HEK293 (cell line): ENCODE data around the gene PARS2.

Source experiments
- CTCF ChIA-PET: fragments of 350-600 bp; formaldehyde crosslinking; extraction: SDS; loops from one replicate; lab custom pipeline; 2021; ENCODE audit warnings: antibody characterized with exemption; lab: Yijun Ruan, JAX
- POLR2A ChIA-PET: fragments of 300-600 bp; formaldehyde crosslinking; extraction: SDS; loops from one replicate; lab custom pipeline; 2020; ENCODE audit warnings: antibody characterized with exemption, inconsistent platforms; lab: Yijun Ruan, JAX
- H3K27ac ChIP-seq: fragments of 200-500 bp; sonication (Bioruptor generic); 2 replicates; pipeline ENCODE4 v1.5.1; 2014; ENCODE audit warnings: low read depth, low read length, control low read depth, inconsistent platforms; ENCODE audit errors: extremely low read depth
- H3K36me3 ChIP-seq, 2 experiments: fragments of 200-500 bp in 1 of 2; sonication (Bioruptor generic) in 1 of 2; 1 replicate in 1 of 2; 2 replicates in 1 of 2; pipeline ENCODE4 v1.5.1; 2014 to 2017; ENCODE audit warnings: inconsistent platforms in 2 of 2, low read length in 2 of 2; ENCODE audit not compliant: control insufficient read depth in 2 of 2, insufficient read depth in 1 of 2
- H3K4me1 ChIP-seq: fragments of 200-500 bp; sonication (Bioruptor generic); 2 replicates; pipeline ENCODE4 v1.5.1; 2014; ENCODE audit warnings: mild to moderate bottlenecking, low read length, inconsistent platforms; ENCODE audit not compliant: control insufficient read depth, insufficient read depth
- H3K4me3 ChIP-seq: 2 replicates; pipeline ENCODE4 v1.5.1; 2011; ENCODE audit warnings: low read depth, mild to moderate bottlenecking, control low read depth, low read length, moderate library complexity
- H3K9me3 ChIP-seq: fragments of 200-500 bp; sonication (Bioruptor generic); 2 replicates; pipeline ENCODE4 v1.5.1; 2014; ENCODE audit warnings: low read depth, low read length, inconsistent platforms; ENCODE audit not compliant: control insufficient read depth, insufficient read depth
- EGR2 ChIP-seq: fragments of 450-650 bp; formaldehyde crosslinking; IDR thresholded peaks from 2 replicates; pipeline ENCODE4 v1.5.1; 2016; ENCODE audit warnings: low read depth, missing biosample characterization, missing genetic modification characterization
- FEZF1 ChIP-seq: fragments of 450-650 bp; formaldehyde crosslinking; IDR thresholded peaks from 2 replicates; pipeline ENCODE4 v1.5.1; 2016; ENCODE audit warnings: missing biosample characterization, missing genetic modification characterization
- KLF7 ChIP-seq: fragments of 450-650 bp; formaldehyde crosslinking; IDR thresholded peaks from 2 replicates; pipeline ENCODE4 v1.5.1; 2016; ENCODE audit warnings: missing biosample characterization, missing genetic modification characterization, borderline replicate concordance
- MZF1 ChIP-seq: fragments of 450-650 bp; formaldehyde crosslinking; IDR thresholded peaks from 2 replicates; pipeline ENCODE4 v1.5.1; 2017; ENCODE audit warnings: missing biosample characterization, missing genetic modification characterization, borderline replicate concordance
- TCF7L2 ChIP-seq: IDR thresholded peaks from 2 replicates; pipeline ENCODE4 v1.6.1; 2011; ENCODE audit warnings: low read depth, mild to moderate bottlenecking, inconsistent platforms, low read length, moderate library complexity, borderline replicate concordance
- ZNF2 ChIP-seq: fragments of 450-650 bp; formaldehyde crosslinking; IDR thresholded peaks from 2 replicates; pipeline ENCODE4 v1.5.1; 2016; ENCODE audit warnings: missing biosample characterization, missing genetic modification characterization
- ZNF341 ChIP-seq: fragments of 450-650 bp; formaldehyde crosslinking; IDR thresholded peaks from 2 replicates; pipeline ENCODE4; 2016; ENCODE audit warnings: low read depth, missing biosample characterization, missing genetic modification characterization
- ZNF404 ChIP-seq: fragments of 450-650 bp; formaldehyde crosslinking; IDR thresholded peaks from 2 replicates; pipeline ENCODE4 v1.5.1; 2017; ENCODE audit warnings: missing biosample characterization, missing genetic modification characterization
- ZNF423 ChIP-seq: fragments of 450-650 bp; formaldehyde crosslinking; IDR thresholded peaks from 2 replicates; pipeline ENCODE4 v1.5.1; 2016; ENCODE audit warnings: missing biosample characterization, missing genetic modification characterization
- ZNF449 ChIP-seq: fragments of 450-650 bp; formaldehyde crosslinking; IDR thresholded peaks from 2 replicates; pipeline ENCODE4 v1.5.1; 2017; ENCODE audit warnings: missing biosample characterization, mild to moderate bottlenecking, missing genetic modification characterization, moderate library complexity
- ZNF510 ChIP-seq: fragments of 450-650 bp; formaldehyde crosslinking; IDR thresholded peaks from 2 replicates; pipeline ENCODE4 v1.5.1; 2018; ENCODE audit warnings: mild to moderate bottlenecking, missing genetic modification characterization, missing biosample characterization; ENCODE audit not compliant: insufficient replicate concordance
- ZNF514 ChIP-seq: fragments of 450-650 bp; formaldehyde crosslinking; IDR thresholded peaks from 2 replicates; pipeline ENCODE4 v1.5.1; 2016; ENCODE audit warnings: missing biosample characterization, missing genetic modification characterization
- TF ChIP-seq, protein P1 (sequence below): fragments of 450-650 bp; formaldehyde crosslinking; IDR thresholded peaks from 2 replicates; pipeline ENCODE4 v1.5.1; 2017; ENCODE audit warnings: missing biosample characterization, missing genetic modification characterization
- TF ChIP-seq, protein P2 (sequence below): fragments of 450-650 bp; formaldehyde crosslinking; IDR thresholded peaks from 2 replicates; pipeline ENCODE4 v1.5.1; 2016; ENCODE audit warnings: missing biosample characterization, missing genetic modification characterization

PARS2 gene

DNA sequence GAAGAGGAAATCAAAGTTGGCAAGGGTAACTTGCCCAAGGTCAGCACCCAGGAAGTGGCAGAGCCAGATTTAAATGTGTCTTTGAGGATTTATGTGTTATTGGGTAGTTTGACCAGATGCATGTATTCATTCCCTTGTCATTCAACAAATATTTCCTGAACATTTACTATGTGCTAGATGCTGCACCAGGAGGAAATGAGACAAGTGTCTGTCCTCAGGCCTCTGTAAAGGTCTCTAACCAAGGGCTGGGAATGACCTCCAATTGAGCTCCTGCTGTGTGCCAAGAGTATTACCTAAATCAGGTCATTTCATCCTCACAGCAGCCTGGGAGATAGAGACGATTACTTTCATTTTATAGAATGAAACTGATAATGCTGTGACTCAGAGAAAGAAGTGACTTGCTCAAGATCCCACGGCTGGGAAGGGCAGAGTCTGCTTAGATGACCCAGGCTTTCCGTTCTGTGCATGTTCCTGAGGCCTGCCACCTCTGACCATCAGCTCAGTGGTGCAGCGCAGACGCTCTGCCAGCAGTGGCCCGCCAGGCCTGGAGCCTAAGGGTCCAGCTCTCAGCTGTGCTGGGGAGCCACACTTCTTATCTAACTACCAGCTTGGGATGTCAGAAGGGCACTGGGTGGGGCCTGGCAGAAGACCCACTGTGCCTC, 40.3 kb upstream of the PARS2 start (continued):
- TF ChIP-seq, protein P1, sequence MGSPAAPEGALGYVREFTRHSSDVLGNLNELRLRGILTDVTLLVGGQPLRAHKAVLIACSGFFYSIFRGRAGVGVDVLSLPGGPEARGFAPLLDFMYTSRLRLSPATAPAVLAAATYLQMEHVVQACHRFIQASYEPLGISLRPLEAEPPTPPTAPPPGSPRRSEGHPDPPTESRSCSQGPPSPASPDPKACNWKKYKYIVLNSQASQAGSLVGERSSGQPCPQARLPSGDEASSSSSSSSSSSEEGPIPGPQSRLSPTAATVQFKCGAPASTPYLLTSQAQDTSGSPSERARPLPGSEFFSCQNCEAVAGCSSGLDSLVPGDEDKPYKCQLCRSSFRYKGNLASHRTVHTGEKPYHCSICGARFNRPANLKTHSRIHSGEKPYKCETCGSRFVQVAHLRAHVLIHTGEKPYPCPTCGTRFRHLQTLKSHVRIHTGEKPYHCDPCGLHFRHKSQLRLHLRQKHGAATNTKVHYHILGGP (tag by site-specific recombination) = no peak
- TF ChIP-seq ZNF404 (tag by site-specific recombination) = no peak
- TF ChIP-seq, all 188 proteins: peak for 0

DNA sequence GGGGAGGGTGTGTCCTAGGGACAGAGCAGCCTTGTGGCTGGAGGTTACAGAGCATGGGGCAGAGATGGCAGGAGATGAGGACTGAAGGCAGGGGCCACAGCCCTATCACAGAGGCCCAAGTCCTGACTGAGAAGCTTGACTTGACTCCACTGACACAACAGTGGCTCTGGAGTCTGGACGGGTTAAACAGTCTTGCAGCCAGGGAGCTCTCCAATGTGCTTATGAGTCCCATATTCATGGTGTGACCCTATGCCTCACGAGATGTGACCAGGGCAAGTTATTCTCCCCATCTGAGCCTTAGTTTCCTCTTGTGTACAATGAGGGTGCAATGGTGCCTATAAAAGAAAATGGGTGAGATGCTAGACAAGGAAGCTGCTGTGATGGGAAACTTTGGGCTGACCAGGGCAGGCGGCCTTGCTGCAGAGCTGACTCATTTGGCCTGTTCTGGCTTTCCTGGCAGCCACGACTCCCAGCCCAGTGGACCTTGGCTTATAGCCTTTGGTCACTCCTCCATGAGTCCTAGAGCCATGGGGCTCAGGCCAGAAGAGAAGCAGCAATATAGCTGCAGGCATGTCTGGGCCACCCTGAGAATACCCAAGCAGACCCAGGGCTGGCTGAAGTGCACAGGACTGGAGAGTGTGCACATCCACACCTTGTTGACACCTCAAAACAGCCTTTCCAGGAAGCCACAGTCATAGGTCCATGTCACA, 39.6 kb upstream of the PARS2 start:
- CTCF ChIA-PET = interaction anchor here (1.0 kb wide), 1 partner anchor 28 kb away, joined by 3 read pairs; no protein-coding TSS in a partner anchor

DNA sequence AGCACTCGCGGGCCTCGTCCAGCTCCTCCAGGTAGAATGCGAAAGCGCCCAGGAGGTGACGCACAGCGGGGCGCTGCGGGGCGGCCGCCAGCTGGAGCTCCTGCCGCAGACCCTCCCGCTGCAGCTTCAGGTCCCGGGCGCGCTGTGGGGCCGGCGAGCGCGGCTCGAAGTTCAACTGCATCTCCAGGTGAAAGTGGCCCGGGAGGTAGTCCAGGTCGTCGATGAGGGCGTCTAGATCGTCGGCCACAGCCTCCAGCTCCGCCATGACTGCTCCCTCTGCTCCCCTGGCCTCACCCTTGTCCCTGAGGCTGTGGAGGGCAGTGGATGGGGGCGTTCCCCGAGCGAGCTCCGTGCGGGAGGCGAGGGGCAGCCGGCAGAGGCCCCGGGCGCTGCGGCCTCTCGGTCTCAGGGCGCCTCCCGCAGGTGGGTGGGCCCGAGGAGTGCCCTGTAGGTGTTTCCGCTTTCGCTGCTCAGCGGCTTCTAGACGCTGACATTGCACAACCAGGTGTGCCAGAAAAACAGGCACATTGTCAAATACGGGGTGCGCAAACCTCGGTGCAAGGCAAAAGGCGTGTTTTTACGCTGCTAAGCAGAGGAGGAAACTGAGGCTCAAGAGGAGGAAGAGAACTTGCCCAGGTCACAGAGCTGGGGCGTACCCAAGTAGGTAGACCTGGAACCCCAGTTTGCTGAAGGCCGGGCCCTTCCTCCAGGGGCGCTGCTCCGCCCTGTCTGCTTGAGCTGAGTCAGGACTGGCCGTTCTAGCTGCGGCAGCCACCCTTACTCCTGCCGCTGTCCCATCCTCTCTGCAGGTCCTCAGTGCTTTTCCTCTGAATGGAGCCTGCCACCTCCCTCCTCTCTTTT, 36.8 kb upstream of the PARS2 start, which contains the start of gene TTC22:
TTC22 (minus strand) TSS at position 425 of the 861 bp plus-strand sequence; CDS start at position 265, 160 bp downstream.
- Histone ChIP-seq H3K4me3 (no peak within 1 kb of the TSS), H3K36me3 (no peaks in the 10 kb centered on the region), H3K9me3 (no peaks in the 10 kb centered on the region), H3K27ac (no peak within 1 kb of the TSS), H3K4me1 (no peaks in the 10 kb centered on the region)
- POLR2A ChIA-PET = no interaction called here
- peak; percentile 63 for TF ChIP-seq ZNF341 (tag by site-specific recombination)
- TF ChIP-seq ZNF423 = no peak
- TF ChIP-seq ZNF2 (tag by site-specific recombination) = no peak
- TF ChIP-seq ZNF514 (tag by site-specific recombination) = no peak
- TF ChIP-seq FEZF1 = no peak
- CTCF ChIA-PET = interaction anchor here (1.0 kb wide), 1 partner anchor 8 kb away, joined by 3 read pairs; no protein-coding TSS in a partner anchor

More for the DNA sequence above, 39.6 kb upstream of the PARS2 start:
- Histone ChIP-seq H3K4me1 (no peaks in the 10 kb centered on the region), H3K4me3 (no peak overlapping the region), H3K27ac (no peak overlapping the region), H3K36me3 (no peaks in the 10 kb centered on the region), H3K9me3 (no peaks in the 10 kb centered on the region)
- no peak for TF ChIP-seq MZF1 (tag by site-specific recombination)
- TF ChIP-seq, protein P2, sequence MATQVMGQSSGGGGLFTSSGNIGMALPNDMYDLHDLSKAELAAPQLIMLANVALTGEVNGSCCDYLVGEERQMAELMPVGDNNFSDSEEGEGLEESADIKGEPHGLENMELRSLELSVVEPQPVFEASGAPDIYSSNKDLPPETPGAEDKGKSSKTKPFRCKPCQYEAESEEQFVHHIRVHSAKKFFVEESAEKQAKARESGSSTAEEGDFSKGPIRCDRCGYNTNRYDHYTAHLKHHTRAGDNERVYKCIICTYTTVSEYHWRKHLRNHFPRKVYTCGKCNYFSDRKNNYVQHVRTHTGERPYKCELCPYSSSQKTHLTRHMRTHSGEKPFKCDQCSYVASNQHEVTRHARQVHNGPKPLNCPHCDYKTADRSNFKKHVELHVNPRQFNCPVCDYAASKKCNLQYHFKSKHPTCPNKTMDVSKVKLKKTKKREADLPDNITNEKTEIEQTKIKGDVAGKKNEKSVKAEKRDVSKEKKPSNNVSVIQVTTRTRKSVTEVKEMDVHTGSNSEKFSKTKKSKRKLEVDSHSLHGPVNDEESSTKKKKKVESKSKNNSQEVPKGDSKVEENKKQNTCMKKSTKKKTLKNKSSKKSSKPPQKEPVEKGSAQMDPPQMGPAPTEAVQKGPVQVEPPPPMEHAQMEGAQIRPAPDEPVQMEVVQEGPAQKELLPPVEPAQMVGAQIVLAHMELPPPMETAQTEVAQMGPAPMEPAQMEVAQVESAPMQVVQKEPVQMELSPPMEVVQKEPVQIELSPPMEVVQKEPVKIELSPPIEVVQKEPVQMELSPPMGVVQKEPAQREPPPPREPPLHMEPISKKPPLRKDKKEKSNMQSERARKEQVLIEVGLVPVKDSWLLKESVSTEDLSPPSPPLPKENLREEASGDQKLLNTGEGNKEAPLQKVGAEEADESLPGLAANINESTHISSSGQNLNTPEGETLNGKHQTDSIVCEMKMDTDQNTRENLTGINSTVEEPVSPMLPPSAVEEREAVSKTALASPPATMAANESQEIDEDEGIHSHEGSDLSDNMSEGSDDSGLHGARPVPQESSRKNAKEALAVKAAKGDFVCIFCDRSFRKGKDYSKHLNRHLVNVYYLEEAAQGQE (tag by site-specific recombination) = peak; percentile 88
- POLR2A ChIA-PET = no interaction called here

DNA sequence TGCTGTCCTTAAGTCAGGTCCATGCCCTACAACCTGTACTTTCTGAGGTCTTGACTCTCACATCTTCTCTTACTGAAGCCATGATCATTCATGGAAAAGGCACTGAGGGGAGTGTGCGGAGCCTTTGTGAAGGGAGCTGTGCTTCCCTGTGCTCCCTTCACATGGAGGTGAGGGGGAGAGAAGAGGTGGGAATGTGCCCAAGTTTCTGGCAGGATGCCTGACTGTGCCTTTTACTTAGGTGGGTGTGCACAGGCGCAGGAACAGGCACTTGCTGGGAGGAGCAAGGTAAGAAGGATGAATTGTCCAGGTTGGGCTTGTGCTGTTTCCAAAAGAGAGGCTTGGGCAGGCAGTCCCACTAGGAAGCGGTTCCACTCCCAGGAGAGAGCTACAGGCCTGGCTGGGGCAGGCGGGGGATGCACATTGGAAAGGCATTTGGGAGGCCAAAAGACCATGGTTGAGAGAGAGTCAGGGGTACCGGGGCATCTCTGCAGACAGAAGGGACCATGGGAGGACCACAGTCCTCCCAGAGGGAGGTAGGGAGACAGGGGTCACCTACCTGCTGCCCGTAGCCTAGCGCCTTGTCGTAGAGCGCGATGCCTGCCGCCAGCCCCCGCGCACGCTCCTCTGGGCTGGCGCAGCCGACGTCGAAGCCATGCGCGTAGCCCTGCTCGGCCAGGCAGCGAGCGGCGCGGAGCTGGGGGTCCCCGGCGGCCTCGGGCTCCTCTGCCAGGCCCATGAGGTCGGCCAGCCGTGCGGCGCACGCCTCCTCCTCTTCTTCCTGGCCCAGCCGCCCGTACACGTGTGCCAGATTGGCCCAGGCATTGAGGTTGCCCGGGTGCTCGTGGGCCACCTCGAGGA, 35.9 kb upstream of the PARS2 start:
- 0 out of 2 replicates have a peak, but pooled peaks have one; percentile 16 for TF ChIP-seq EGR2 (tag by site-specific recombination)
- no peak for TF ChIP-seq ZNF510 (tag by site-specific recombination)
- TF ChIP-seq KLF7 (tag by site-specific recombination) = no peak
- TF ChIP-seq FEZF1 = no peak
- peak; percentile 34; the same call in 1 of the 2 replicates for TF ChIP-seq ZNF449 (tag by site-specific recombination)
- TF ChIP-seq TCF7L2 = no peak
- Histone ChIP-seq H3K4me3 (no peak overlapping the region), H3K36me3 (no peaks in the 10 kb centered on the region), H3K9me3 (no peaks in the 10 kb centered on the region), H3K4me1 (no peaks in the 10 kb centered on the region), H3K27ac (no peak overlapping the region)
- POLR2A ChIA-PET = no interaction called here
- CTCF ChIA-PET = no interaction called here
